Non-pigmented ciliary epithelial cell (primary cell): ENCODE data around the gene CD2AP.
"Not testable (repeated sequence)": the region's sequence is repeated elsewhere in the genome, so short reads cannot be mapped to it uniquely, and the experiment has no call there.

Experiments
- DNase-seq: peaks from one replicate; pipeline ENCODE4 v3.0.0-alpha.2; 2010; ENCODE audit warnings: low read depth

Gene CD2AP

GRCh38 chr6:47464052-47464451 lies 13.5 kb upstream of the CD2AP start:
- DNase-seq, result no peak

- no peak for DNase-seq
These were observed 12.5 kb upstream of the CD2AP start for GRCh38 chr6:47465117-47465516.

- no peak for DNase-seq
These were observed 5.7 kb upstream of the CD2AP start for GRCh38 chr6:47471911-47472310.

- no peak for DNase-seq
These were observed 3.7 kb upstream of the CD2AP start for GRCh38 chr6:47473791-47474346.

GRCh38 chr6:47475319-47475816 lies 2.2 kb upstream of the CD2AP start:
- no peak for DNase-seq

- DNase-seq, result no peak
These were observed 650 bp upstream of the CD2AP start for GRCh38 chr6:47476781-47477496.

GRCh38 chr6:47478233-47479139 lies 897 bp downstream of the CD2AP start:
- no peak for DNase-seq

GRCh38 chr6:47479140-47479508 lies 1.5 kb downstream of the CD2AP start:
- no peak for DNase-seq

- DNase-seq, result no peak
These were observed 2.3 kb downstream of the CD2AP start for GRCh38 chr6:47479874-47480273.

GRCh38 chr6:47481213-47481612 lies 3.6 kb downstream of the CD2AP start:
- not testable (repeated sequence) for DNase-seq

- no peak for DNase-seq
These were observed 4.2 kb downstream of the CD2AP start for GRCh38 chr6:47481806-47482205.

GRCh38 chr6:47483516-47483852 lies 5.9 kb downstream of the CD2AP start:
- DNase-seq, result no peak

- no peak for DNase-seq
These were observed 6.4 kb downstream of the CD2AP start for GRCh38 chr6:47483853-47484546.

GRCh38 chr6:47484616-47485015 lies 7.0 kb downstream of the CD2AP start:
- DNase-seq, result peak; percentile 83

- no peak for DNase-seq
These were observed 7.5 kb downstream of the CD2AP start for GRCh38 chr6:47485083-47485482.

- no peak for DNase-seq
These were observed 8.0 kb downstream of the CD2AP start for GRCh38 chr6:47485491-47486135.

GRCh38 chr6:47489995-47490394 lies 12.4 kb downstream of the CD2AP start:
- DNase-seq, result no peak

- DNase-seq, result no peak
These were observed 13.1 kb downstream of the CD2AP start for GRCh38 chr6:47490676-47491075.

- no peak for DNase-seq
These were observed 14.8 kb downstream of the CD2AP start for GRCh38 chr6:47492355-47492754.

GRCh38 chr6:47495207-47495606 lies 17.6 kb downstream of the CD2AP start:
- DNase-seq, result no peak

GRCh38 chr6:47495954-47496545 lies 18.5 kb downstream of the CD2AP start:
- no peak for DNase-seq
